Measurements from ENCODE around the gene TEAD1.
A peak's percentile ranks its signal among the peaks of the same experiment; 100 is the strongest.

TEAD1 gene

DNA sequence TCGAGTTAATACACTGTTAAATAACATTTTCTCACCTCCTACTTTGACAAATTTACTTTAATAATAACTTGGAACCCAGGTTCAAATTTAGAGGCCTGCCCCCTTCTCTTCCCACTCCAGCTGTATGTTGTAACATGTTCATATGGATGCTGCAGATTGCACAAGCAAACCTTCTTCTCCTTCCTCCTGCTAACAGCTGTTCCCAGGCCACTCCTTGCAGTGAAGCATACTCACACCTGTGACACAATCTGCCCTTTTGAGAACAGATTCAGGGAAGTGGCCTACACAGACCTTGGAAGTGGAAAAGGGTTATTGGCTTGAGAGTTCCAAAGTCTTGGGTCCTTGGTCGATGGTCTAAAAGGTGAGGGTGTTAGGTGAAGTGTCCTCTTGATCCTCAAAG is 131.9 kb downstream of the TEAD1 start:
- Mint-ChIP-seq H3K36me3 (ENCODE audit: low read depth) (peaks cover 3% of the 10 kb centered on the region), H3K27me3 (ENCODE audit: low read depth) (no peaks in the 10 kb centered on the region), H3K4me3 (no peak overlapping the region), H3K9me3 (no peaks in the 10 kb centered on the region), H3K4me1 (peaks cover 68% of the 10 kb centered on the region), H3K27ac (peak overlapping the region in 1 of 3 experiments; percentile 30)
- TF ChIP-seq CTCF (IDR thresholded peaks at IDR 0.05; ENCODE audit: unreplicated experiment in 3 of 3), result no peak

GRCh38 chr11:12807621-12808020 is 133.4 kb downstream of the TEAD1 start:
- Mint-ChIP-seq H3K9me3 (no peaks in the 10 kb centered on the region), H3K4me1 (peaks cover 70% of the 10 kb centered on the region), H3K27me3 (ENCODE audit: low read depth) (no peaks in the 10 kb centered on the region), H3K36me3 (ENCODE audit: low read depth) (peaks cover 3% of the 10 kb centered on the region), H3K27ac (peak overlapping the region in 1 of 3 experiments; percentile 2), H3K4me3 (no peak overlapping the region)
- no peak for TF ChIP-seq CTCF (IDR thresholded peaks at IDR 0.05; ENCODE audit: unreplicated experiment in 3 of 3)

DNA sequence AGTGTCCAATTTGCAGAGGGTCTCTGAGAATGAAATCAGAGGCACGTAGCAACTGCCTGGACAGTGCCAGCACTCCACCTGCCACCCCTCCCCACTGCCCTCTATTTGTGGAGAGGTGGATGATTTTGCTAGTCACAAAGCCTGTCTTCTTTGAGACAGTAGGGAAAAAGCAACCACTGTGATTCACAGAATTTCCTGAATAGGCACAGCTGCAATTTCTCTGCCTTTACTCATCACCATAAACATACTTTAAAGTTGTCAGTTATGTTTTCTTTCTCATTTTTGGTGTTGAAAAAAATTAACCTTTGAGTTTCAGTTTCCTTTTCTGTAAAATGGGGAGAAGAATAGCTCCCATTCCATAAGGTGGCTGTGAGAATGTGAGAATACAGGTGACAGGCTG is 134.3 kb downstream of the TEAD1 start:
- no peaks in the 10 kb centered on the region for H3K27me3 Mint-ChIP-seq (ENCODE audit: low read depth)

DNA sequence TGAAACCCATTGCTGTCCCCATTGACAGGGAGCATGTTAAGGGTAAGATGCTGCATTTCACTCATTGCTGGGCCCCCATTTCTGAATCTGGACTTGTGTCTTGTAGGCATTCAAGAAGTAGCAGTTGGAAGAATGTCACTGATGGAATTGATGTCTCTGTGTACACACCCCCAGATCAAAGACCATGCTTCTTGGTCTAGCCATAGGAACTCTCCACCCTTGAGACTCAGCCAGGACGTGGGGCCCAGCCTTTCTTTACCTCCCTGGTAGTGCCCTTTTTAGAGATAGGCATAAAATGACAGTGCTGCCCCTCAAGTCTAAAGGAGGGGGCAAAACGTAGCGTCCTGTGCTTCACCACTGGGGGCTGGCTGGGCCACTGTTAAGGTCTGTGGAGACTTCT is 135.1 kb downstream of the TEAD1 start:
- peak overlapping the region in 1 of 3 experiments; percentile 80 for H3K27ac Mint-ChIP-seq
- H3K4me3 Mint-ChIP-seq, result no peak overlapping the region
- H3K4me1 Mint-ChIP-seq, result peaks cover 72% of the 10 kb centered on the region
- no peaks in the 10 kb centered on the region for H3K9me3 Mint-ChIP-seq
- no peaks in the 10 kb centered on the region for H3K27me3 Mint-ChIP-seq (ENCODE audit: low read depth)
- no peak for TF ChIP-seq CTCF (IDR thresholded peaks at IDR 0.05; ENCODE audit: unreplicated experiment in 3 of 3)
- H3K36me3 Mint-ChIP-seq (ENCODE audit: low read depth), result peaks cover 3% of the 10 kb centered on the region

More for the DNA sequence above, 134.3 kb downstream of the TEAD1 start:
- H3K4me1 Mint-ChIP-seq, result peaks cover 70% of the 10 kb centered on the region
- no peak for TF ChIP-seq CTCF (IDR thresholded peaks at IDR 0.05; ENCODE audit: unreplicated experiment in 3 of 3)
- peaks cover 3% of the 10 kb centered on the region for H3K36me3 Mint-ChIP-seq (ENCODE audit: low read depth)
- no peaks in the 10 kb centered on the region for H3K9me3 Mint-ChIP-seq
- H3K4me3 Mint-ChIP-seq, result no peak overlapping the region
- peak overlapping the region in 1 of 3 experiments; percentile 80 for H3K27ac Mint-ChIP-seq

GRCh38 chr11:12809864-12810567 is 135.8 kb downstream of the TEAD1 start:
- Mint-ChIP-seq H3K36me3 (ENCODE audit: low read depth) (peaks cover 3% of the 10 kb centered on the region), H3K27me3 (ENCODE audit: low read depth) (no peaks in the 10 kb centered on the region), H3K4me3 (no peak overlapping the region), H3K4me1 (peaks cover 76% of the 10 kb centered on the region), H3K27ac (peak overlapping the region; percentile 57 to 78 (median 71)), H3K9me3 (no peaks in the 10 kb centered on the region)
- TF ChIP-seq CTCF (IDR thresholded peaks at IDR 0.05; ENCODE audit: unreplicated experiment in 3 of 3), result no peak

GRCh38 chr11:12810568-12810894 is 136.3 kb downstream of the TEAD1 start:
- Mint-ChIP-seq H3K27ac (peak overlapping the region; percentile 57 to 78 (median 71)), H3K9me3 (no peaks in the 10 kb centered on the region), H3K27me3 (ENCODE audit: low read depth) (no peaks in the 10 kb centered on the region), H3K36me3 (ENCODE audit: low read depth) (peaks cover 3% of the 10 kb centered on the region), H3K4me1 (peaks cover 81% of the 10 kb centered on the region), H3K4me3 (peak overlapping the region in 1 of 3 experiments; percentile 31)
- TF ChIP-seq CTCF (IDR thresholded peaks at IDR 0.05; ENCODE audit: unreplicated experiment in 3 of 3), result no peak

All from nephron (organoid).